IMR-90 (cell line): ENCODE measurements around the gene PPP1R9A.

Experiments
- FOS ChIP-seq: fragments of 150-350 bp; IDR thresholded peaks from 2 replicates; pipeline ENCODE4 v1.6.1; 2016; ENCODE audit warnings: low read depth, low read length
- TF ChIP-seq, protein P1 (sequence below): conservative IDR thresholded peaks from 2 replicates; pipeline ENCODE4 v1.5.1; 2012; ENCODE audit warnings: mild to moderate bottlenecking, low read depth, low read length, improper control_type of control experiment

DNA sequence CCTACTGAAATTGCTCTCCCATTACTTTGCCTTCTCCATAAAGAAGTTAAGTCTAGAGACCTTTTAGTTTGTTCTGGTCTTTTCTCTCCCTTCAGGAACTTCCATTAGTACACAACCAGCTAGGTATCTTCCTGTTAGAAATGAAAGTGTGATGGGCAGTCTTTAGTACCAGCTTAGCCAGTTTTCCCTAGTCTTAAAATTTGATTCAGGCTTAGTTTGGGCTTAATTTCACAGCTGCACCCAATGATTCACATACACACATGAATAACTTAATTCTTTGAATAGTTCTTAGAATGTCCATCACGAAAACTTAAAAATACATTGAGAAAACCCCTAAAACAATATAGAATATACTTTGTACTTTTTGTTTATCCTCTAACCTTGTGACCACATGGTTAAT, 2.4 kb upstream of the PPP1R9A start:
- TF ChIP-seq, protein P1, sequence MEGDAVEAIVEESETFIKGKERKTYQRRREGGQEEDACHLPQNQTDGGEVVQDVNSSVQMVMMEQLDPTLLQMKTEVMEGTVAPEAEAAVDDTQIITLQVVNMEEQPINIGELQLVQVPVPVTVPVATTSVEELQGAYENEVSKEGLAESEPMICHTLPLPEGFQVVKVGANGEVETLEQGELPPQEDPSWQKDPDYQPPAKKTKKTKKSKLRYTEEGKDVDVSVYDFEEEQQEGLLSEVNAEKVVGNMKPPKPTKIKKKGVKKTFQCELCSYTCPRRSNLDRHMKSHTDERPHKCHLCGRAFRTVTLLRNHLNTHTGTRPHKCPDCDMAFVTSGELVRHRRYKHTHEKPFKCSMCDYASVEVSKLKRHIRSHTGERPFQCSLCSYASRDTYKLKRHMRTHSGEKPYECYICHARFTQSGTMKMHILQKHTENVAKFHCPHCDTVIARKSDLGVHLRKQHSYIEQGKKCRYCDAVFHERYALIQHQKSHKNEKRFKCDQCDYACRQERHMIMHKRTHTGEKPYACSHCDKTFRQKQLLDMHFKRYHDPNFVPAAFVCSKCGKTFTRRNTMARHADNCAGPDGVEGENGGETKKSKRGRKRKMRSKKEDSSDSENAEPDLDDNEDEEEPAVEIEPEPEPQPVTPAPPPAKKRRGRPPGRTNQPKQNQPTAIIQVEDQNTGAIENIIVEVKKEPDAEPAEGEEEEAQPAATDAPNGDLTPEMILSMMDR = no peak
- TF ChIP-seq FOS = no peak
